Erythroblast (primary cell): ENCODE data around the gene ITGB1BP1.

Experiments
- GATA1 ChIP-seq: IDR thresholded peaks from 2 replicates; pipeline ENCODE4 v1.6.1; 2011; ENCODE audit warnings: low read depth, mild to moderate bottlenecking, control low read depth, low read length, moderate library complexity
- POLR2A ChIP-seq: IDR thresholded peaks from 2 replicates; pipeline ENCODE4 v1.6.1; 2011; ENCODE audit warnings: mild to moderate bottlenecking, low read length

DNA sequence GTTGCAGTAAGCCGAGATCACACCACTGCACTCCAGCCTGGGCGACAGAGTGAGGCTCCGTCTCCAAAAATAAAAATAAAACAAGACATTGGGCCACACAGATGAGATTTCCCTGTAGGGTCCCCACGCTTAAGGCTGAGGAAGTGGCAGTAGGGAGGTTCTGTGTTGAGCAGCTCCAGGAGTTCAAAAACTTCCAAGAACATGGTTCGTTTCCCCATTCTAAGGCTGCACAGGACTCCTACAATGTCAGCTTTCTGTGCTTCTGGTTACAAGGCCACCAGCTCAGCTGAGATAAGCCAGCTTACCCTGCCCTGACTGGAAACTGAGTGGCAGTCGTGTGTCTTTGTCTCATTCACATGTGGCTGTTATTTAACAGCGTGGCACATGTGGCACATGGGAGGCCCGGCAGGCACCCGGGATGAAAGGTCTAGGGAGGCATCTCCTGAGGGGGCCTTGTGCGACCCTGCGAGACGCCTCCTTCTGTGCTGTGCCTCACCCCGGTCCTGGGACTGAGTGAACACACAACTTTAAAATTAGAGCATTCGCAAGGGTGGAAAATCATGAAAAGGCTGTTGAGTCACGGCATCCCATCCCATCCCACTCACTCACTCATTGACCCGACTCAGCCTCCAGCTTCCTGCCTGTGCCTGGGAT is 7.7 kb downstream of the ITGB1BP1 start:
- TF ChIP-seq POLR2A (no peak), GATA1 (no peak)
